ENCODE measurements around the gene HBG1.

- no peak for TF ChIP-seq EZH2 (IDR thresholded peaks at IDR 0.05; ENCODE audit: insufficient read depth, low read length)
- no peak for TF ChIP-seq CTCF (IDR thresholded peaks at IDR 0.05; ENCODE audit: insufficient read depth, low read depth, low read length)
Measured at GRCh38 chr11:5293028-5293427, 43.4 kb upstream of the HBG1 start.

Data from astrocyte (in vitro differentiated cells and primary cell).